Prostate gland (tissue), 2 donors: ENCODE data around the gene CASQ2.

Experiments
- CTCF ChIP-seq, 4 experiments: fragments of 200-600 bp in 2 of 4; fragments of 450-650 bp in 2 of 4; sonication (generic) in 2 of 4; IDR thresholded peaks; 1 replicate in 3 of 4; 2 replicates in 1 of 4; pipeline ENCODE4 v1.5.1; 2016 to 2019; ENCODE audit warnings: antibody characterized with exemption in 4 of 4, mild to moderate bottlenecking in 2 of 4, moderate library complexity in 2 of 4
- POLR2A ChIP-seq: fragments of 450-650 bp; IDR thresholded peaks from one replicate; pipeline ENCODE4 v1.6.1; 2016; ENCODE audit warnings: antibody characterized with exemption, mild to moderate bottlenecking
- POLR2AphosphoS5 ChIP-seq: sonication (generic); formaldehyde crosslinking; IDR thresholded peaks from one replicate; pipeline ENCODE4 v1.6.1; 2017; ENCODE audit warnings: antibody characterized with exemption

- TF ChIP-seq CTCF (IDR thresholded peaks at IDR 0.05) (peak; percentile 14 to 67 (median 54)), POLR2A (no peak), POLR2AphosphoS5 (no peak)
Observed at GRCh38 chr1:115717541-115717940, 51.0 kb downstream of the CASQ2 start.
